HFF-Myc (cell line): ENCODE measurements around the gene ZNF280A.
A peak's percentile ranks its signal among the peaks of the same experiment; 100 is the strongest.
"Not testable (repeated sequence)": the region's sequence is repeated elsewhere in the genome, so short reads cannot be mapped to it uniquely, and the experiment has no call there.

Source experiments
- DNase-seq: peaks from one replicate; pipeline ENCODE4 v3.0.0-alpha.2; 2011; ENCODE audit warnings: low read depth; ENCODE audit errors: extremely low read depth
- H3K4me3 ChIP-seq: replicated peaks from 2 replicates; pipeline ENCODE4 v1.5.1; 2011; ENCODE audit warnings: low read depth, mild to moderate bottlenecking, control low read depth, low read length
- CTCF ChIP-seq: IDR thresholded peaks from 2 replicates; pipeline ENCODE4 v1.5.1; 2012; ENCODE audit warnings: mild to moderate bottlenecking, low read depth, low read length, control low read depth; ENCODE audit errors: missing control alignments

The ZNF280A gene

GRCh38 chr22:22512951-22513350 lies 7.1 kb downstream of the ZNF280A start:
- no peak overlapping the region for H3K4me3 ChIP-seq
- DNase-seq: no peak
- no peak for TF ChIP-seq CTCF

GRCh38 chr22:22510833-22511232 lies 9.2 kb downstream of the ZNF280A start:
- H3K4me3 ChIP-seq, DNase-seq: not testable (repeated sequence)

GRCh38 chr22:22509912-22510311 lies 10.2 kb downstream of the ZNF280A start:
- not testable (repeated sequence) for DNase-seq, H3K4me3 ChIP-seq

GRCh38 chr22:22508274-22509176 lies 11.5 kb downstream of the ZNF280A start, which contains the start of gene ZNF280B:
Gene ZNF280B, minus strand, starts transcription at chr22:22508742. Its CDS starts 19,344 bp downstream, at chr22:22489398.
- H3K4me3 ChIP-seq: peak within 1 kb of the TSS; percentile 73
- peak; percentile 33 for DNase-seq
- TF ChIP-seq CTCF: peak; percentile 80

- no peak for TF ChIP-seq CTCF
- H3K4me3 ChIP-seq: peak overlapping the region; percentile 73
- no peak for DNase-seq
Observed at GRCh38 chr22:22507743-22508273, 12.3 kb downstream of the ZNF280A start.

GRCh38 chr22:22506736-22507135 lies 13.3 kb downstream of the ZNF280A start:
- TF ChIP-seq CTCF: no peak
- H3K4me3 ChIP-seq: no peak overlapping the region
- no peak for DNase-seq

GRCh38 chr22:22498267-22498666 lies 21.8 kb downstream of the ZNF280A start:
- DNase-seq: no peak
- TF ChIP-seq CTCF: no peak
- H3K4me3 ChIP-seq: no peak overlapping the region

- not testable (repeated sequence) for DNase-seq, H3K4me3 ChIP-seq
Observed at GRCh38 chr22:22491589-22491988, 28.5 kb downstream of the ZNF280A start.
